Measurements from ENCODE around the gene SPATA31E1.

DNA sequence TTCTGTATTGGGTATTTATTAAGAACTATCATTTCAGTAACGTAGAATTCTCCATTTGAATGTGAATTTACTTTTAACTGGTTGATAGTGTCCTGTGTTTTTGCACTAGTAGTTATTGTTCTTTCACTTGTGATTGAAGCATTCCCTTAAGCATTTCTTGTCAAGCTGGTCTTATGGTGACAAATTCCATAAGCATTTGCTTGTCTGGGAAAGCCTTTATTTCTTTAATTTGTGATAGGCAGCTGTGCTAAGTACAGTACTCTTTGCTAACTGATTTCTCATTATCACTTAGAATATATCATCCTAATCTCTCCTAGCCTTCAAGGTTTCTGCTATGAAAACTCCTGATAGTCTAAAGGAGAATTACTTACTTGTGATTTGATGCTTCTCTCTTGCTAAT lies 21.3 kb upstream of the SPATA31E1 start:
- TF ChIP-seq, protein P1, sequence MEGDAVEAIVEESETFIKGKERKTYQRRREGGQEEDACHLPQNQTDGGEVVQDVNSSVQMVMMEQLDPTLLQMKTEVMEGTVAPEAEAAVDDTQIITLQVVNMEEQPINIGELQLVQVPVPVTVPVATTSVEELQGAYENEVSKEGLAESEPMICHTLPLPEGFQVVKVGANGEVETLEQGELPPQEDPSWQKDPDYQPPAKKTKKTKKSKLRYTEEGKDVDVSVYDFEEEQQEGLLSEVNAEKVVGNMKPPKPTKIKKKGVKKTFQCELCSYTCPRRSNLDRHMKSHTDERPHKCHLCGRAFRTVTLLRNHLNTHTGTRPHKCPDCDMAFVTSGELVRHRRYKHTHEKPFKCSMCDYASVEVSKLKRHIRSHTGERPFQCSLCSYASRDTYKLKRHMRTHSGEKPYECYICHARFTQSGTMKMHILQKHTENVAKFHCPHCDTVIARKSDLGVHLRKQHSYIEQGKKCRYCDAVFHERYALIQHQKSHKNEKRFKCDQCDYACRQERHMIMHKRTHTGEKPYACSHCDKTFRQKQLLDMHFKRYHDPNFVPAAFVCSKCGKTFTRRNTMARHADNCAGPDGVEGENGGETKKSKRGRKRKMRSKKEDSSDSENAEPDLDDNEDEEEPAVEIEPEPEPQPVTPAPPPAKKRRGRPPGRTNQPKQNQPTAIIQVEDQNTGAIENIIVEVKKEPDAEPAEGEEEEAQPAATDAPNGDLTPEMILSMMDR (IDR thresholded peaks at IDR 0.05) = no peak
- TF ChIP-seq POLR2A (IDR thresholded peaks at IDR 0.05) = no peak
- TF ChIP-seq EP300 (IDR thresholded peaks at IDR 0.05) = no peak
